ENCODE data around the gene EXOC2.

DNA sequence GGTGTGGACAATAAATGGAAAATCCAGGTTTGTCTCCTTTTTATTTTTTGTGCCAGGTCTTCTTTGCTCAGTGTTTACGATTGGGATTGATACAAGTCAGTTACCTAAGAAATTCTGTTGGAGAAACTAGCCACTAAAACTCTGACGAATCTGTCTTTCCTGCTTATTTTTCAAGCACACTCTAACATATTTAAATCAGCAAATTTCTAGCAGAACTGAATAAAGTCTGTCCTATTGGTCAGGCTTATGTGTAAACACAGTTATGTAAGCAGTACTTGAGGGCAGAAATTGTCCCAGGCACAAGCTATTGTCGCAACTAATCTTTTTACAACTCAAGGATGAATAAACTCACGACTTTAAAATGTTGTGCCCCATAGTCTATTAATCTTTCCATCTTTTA, 12.1 kb upstream of the EXOC2 start:
- TF ChIP-seq CTCF (conservative IDR thresholded peaks at IDR 0.05) (no peak), ZFX (IDR thresholded peaks at IDR 0.05) (no peak)

Data from C4-2B (cell line).